Activated CD8-positive, alpha-beta memory T cell treated with anti-CD3 and anti-CD28 coated beads for 4 hours (primary cell): ENCODE measurements around the gene USP30.
A peak's percentile ranks its signal among the peaks of the same experiment; 100 is the strongest.
"Not testable (repeated sequence)": the region's sequence is repeated elsewhere in the genome, so short reads cannot be mapped to it uniquely, and the experiment has no call there.

Experiments
- DNase-seq, 2 donors: peaks; one replicate each; pipeline ENCODE4 v3.0.0-alpha.2; 2020; ENCODE audit warnings: low read depth in 2 of 2

The USP30 gene

DNA sequence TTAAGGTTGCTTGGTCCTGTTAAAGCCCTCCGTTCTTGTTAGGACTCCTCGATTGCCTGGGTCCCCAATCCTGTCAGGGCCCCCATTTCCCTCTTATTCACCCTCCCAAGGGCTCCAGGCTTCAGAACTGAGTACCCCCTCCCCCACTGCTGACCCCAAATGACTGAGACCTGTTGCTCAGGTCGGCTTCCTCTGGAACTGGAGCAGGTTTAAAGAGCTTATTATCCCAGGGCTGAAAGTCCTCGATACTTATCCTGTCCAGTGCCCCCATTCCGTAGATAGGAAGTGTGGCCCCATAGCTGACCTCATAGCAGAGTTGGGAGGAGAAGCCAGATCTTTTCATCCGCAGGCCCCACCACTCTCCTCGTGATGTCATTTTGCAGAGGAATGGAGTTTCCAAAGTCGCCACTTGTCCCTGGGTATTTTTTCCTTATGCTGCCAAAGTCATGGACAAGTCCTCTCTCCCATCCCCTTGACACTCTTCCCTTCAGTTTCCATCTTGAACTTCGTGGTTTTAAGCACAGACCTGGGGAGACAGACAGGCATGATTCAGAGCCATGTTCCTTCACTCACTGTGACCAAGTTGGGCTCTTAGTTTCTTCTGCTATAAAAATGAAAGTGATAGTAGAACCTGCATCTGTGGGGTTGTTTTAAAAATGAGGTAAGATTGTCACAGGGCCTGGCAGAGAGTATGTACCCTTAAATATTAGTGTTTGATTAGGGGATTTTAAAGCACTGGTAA is 1.2 kb downstream of the USP30 start:
- peak in 1 of 2 donors; percentile 2 for DNase-seq

DNA sequence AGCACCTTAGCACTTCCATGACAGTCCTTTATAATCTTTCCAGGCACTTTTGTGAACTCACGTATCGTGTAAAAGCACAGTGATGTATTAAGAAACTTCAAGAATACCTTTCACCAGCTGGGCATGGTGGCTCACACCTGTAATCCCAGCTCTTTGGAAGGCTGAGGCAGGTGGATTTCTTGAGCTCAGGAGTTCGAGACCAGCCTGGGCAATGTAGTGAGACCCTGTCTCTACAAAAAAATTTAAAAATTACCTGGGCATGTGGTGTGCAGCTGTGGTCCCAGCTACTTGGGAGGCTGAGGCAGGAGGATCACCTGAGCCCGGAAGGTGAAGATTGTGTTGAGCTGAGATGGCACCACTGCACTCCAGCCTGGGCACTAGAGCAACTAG is 1.7 kb downstream of the USP30 start:
- DNase-seq, result not testable (repeated sequence)

DNA sequence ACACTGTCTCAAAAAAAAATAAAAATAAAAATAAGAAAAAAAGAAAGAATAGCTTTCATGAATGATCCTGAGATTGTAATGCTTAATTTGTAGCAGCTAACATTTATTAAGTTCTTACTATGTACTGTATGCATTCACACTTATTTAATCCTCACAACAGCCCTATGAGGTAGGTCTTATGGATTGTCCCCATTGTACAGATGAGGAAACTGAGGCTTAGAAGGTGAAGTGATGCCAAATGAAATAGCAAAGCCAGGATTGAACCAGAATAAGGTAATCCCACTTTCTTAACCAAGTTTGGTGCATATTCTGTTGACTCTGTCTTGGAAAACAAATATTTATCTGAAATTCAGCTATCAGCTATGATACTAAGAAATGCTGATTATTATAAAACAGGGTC is 2.1 kb downstream of the USP30 start:
- no peak for DNase-seq

DNA sequence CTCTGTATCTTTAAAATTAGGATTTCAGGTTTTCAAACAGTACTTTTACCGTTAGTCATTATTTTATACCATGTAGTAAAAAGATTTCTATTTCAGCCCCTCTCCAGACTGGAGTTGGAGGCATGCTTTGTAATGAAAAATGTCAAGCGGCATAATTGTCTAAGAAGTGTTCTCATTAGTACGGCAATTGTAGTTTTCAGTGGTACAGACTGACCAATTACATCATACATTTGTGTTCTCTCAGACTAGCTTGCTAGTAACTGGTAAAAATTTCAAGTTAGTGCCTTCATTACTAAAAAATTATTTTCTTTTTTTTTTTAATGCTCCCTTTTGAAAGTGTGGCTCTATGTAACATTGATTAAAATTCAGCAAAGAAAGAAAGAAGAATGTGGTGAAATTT is 4.5 kb downstream of the USP30 start:
- DNase-seq, result no peak

DNA sequence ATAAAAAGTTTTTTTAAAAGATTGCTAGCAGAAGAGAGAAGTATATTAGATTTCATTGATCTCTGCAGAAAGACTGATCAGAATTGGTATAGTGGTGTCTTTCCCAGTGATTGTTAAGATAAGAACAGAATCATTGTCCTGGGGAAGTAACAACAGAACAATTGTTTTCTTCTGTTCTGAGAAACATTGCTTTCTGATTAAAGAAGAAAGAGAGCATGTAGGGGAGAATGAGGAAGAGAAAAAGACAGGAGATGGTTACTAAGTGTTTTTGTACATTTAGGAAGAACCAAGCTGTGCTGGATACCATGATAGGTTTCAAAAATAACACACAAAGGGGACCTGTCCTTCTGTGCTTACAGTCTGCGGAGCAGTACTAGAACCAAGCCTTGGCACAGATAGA is 5.0 kb downstream of the USP30 start:
- DNase-seq, result no peak

DNA sequence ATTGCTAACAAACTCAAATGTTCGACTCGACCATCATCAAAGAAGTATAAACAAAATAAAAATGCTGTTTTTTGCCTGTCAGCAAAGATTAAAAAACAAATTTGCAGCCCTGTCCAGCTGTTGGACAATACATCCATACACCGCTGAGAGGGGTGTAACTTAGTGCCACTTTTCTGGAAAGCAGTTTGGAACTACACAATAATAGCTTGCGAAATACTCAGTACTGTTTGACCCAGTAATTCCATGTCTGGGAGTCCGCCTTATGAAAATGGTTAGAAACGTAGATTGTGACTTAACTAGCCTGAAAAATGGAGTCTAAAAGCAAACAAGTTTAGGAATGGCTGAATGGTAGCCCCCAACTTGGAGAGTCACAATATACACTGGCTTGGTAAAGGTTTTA is 6.4 kb downstream of the USP30 start:
- no peak for DNase-seq

DNA sequence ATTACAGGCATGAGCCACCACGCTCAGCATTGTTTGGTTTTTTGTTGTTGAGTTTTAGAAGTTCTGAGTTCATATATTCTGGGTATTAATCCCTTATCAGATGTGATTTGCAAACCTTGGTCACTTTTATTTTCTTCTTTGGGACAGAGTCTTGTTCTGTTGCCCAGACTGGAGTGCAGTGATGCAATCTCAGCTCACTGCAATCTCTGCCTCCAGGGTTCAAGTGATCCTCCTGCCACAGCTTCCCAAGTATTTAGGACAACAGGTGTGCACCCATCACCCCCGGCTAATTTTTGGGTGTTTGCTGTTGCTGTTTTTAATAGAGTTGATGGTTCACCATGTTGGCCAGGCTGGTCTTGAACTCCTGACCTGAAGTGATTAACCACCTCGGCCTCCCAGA is 11.8 kb downstream of the USP30 start:
- no peak for DNase-seq

DNA sequence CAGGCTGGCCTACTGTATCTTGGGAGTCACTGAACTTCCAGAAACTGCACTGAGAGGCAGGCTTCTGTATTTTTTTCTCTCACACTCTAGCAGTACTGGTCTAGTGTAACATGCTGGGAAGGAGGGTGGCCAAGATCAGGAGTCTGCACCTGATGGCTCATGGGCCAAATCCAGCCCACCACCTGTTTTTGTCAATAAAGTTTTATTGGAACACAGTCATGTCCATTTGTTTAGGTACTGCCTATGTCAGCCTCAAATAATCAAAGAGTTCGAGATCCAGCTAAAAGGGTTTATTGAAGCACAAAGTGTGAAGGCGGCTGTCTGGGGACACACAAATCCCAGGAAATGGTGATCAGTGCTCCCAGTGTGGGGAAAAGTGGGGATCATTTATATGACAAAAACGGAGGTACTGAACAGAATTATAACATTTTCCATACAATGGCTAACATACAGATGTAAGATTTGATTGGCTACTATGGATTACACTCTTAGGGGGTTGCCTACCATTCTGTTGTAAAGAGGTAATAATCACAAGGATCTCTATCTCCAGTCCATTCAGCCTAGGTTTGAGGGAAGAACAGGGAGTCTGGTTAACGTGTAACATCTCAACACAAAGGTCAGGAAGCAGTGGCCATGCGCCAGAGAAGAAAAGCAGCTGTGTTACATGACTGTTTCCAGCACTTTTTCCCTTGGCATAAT is 12.9 kb downstream of the USP30 start:
- DNase-seq, result no peak

DNA sequence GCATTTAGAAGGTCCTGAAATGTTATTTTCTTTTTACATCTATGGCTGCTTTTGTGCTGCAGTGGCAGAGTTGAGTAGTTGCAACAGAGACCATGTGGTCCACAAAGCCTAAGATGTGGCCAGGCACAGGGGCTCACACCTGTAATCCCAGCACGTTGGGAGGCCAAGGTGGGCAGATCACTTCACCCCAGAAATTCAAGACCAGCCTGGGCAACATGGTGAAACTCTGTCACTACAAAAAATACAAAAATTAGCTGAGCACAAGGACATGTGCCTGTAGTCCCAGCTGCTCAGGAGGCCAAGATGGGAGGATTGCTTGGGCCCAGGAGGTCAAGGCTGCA is 13.4 kb downstream of the USP30 start:
- DNase-seq, result no peak

DNA sequence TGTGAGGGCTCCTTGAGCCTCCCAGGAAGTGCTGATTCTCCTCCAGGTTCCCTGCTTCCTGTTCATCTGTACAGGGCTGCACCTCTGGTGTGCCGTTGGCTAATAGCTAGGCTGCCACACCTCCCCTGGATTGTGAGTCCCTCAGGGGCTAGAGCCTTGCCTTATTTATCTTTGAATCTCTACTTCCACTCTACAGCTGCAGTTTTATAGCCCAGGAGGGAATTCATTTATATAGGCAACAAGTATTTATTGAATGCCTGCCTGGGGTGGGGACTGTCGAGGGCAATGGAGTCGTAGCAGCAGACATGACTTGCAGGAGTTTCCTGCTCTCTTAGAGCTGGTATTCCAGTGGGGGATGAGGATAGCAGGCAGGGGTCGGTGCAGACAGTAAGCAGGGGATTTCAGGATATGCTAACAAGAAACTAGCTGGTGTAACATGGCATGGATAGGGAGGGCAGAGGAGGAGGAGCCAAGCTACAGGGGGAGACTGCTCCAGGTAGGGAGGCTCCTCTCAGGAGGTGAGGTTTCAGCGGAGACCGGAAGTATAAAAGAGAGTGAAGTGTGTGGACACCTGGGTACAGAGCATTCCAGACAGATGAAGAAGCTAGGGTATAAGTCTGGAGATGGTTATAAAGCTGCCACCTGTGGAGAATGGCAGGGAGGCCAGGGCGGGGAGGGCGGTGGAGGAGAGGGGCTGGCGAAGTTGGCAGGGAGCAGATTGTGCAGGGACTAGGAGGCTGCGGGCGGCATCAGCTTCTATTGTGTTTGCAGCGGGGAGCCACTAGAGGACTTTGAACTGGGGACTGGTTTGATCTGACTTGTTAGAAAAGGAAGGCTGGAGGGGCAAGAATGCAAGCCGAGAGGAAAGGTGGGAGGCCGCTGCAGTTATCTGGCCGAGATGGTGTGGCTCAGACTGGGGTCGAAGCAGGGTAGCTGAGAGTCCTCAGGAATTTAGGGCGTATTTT is 17.2 kb downstream of the USP30 start:
- no peak for DNase-seq

DNA sequence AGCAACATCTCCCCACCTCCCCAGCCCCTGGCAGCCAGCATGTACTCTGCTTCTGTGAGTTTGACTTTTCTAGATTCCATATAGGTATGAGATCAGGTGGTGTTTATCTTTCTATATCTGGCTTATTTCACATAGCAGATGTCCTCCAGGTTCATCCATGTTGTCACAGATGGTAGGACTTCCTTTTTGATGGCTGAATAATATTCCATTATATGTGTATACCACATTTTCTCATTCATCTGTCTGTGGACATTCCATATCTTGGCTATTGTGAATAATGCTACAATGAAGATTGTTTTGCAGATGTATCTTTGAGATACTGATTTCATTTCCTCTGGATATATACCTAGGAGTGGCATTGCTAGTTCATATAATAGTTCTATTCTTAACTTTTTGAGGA is 22.5 kb downstream of the USP30 start:
- DNase-seq, result no peak

DNA sequence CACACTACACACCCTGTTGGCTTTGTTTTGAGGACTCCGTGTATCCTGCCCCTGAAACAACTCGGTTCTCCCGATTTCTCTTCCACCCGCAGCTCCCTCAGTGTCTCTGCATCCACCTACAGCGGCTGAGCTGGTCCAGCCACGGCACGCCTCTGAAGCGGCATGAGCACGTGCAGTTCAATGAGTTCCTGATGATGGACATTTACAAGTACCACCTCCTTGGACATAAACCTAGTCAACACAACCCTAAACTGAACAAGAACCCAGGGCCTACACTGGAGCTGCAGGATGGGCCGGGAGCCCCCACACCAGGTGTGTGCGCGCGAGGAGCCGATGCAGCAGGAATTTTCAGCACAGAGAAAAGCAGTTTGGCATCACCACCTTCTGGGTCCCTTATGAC is 30.4 kb downstream of the USP30 start:
- no peak for DNase-seq

DNA sequence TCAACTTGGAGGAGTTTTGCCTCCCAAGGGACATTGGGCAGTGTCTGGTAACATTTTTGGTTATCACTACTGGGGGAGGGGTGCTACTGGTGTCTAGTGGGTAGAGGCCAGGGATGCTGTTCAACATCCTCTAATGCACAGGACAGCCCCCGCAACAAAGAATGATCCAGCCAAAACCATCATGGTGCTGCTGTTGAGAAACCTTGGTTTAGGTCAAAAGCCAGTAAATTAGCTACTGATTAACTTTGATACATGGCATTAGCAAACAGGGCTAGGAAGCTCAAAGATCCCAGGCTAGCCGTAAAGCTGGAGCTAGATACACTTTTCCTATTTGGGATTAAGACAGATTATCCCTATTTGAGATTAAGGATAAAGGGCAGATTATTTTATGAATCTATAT is 32.0 kb downstream of the USP30 start:
- no peak for DNase-seq

DNA sequence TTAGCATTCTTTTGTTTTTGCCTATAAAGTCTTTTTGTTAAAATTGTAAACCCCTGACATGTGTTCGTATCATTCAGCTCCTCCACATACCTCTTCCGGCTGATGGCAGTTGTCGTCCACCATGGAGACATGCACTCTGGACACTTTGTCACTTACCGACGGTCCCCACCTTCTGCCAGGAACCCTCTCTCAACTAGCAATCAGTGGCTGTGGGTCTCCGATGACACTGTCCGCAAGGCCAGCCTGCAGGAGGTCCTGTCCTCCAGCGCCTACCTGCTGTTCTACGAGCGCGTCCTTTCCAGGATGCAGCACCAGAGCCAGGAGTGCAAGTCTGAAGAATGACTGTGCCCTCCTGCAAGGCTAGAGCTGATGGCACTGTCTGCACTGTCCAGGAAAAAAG is 33.2 kb downstream of the USP30 start:
- no peak for DNase-seq

DNA sequence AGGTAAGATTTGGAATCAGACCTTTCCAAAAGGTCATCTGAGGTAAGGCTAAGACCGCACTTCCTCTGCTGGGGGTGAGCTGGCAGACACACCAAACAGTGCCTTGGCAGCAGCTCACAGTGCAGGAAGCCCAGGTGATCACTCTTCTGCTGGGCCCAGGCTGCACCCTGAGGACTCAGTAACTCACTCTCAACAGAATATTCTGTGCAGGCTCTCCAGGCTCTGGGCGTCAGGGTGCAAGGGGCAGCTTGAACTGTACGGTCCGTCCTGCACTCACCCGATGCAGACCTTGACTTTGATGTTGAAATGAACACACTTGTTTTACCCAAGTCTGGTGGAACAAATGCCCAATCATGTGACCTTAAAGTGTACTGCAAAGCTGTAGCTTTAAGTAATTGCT is 34.9 kb downstream of the USP30 start:
- no peak for DNase-seq

DNA sequence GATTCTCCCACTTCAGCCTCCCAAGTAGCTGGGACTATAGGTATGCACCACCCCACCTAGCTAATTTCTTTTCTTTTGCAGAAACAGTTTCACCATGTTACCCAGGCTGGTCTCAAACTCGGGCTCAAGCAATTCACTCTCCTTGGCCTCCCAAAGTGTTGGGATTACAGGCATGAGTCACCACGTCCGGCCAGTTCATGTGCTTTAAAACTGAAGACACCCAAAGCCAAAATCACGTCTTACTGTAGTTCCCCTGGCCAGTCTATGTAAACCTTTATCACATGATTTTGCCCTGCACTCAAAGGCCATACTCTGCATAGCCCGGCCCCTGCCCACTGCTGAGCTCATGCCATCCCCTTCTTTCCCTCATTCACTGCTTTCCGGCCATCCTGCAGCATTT is 36.4 kb downstream of the USP30 start:
- no peak for DNase-seq

DNA sequence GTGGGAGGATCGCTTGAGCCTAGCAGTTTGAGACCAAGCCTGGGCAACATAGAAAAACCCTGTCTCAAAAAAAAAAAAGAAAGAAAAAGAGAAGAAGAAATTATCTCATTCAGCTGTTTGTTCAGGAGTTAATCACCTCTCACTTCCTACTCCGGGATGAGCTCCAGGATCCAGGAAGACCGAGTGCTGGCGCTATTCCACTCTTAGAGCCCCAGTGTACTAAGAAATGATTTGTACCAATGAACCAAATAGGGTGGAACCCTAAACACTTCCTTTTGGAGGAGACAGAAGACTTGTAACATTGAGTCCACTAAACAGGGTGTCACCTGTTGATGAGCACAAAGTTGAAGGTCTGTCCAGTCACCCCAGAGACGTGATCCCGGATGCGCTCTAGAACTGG is 37.3 kb downstream of the USP30 start:
- DNase-seq, result no peak

DNA sequence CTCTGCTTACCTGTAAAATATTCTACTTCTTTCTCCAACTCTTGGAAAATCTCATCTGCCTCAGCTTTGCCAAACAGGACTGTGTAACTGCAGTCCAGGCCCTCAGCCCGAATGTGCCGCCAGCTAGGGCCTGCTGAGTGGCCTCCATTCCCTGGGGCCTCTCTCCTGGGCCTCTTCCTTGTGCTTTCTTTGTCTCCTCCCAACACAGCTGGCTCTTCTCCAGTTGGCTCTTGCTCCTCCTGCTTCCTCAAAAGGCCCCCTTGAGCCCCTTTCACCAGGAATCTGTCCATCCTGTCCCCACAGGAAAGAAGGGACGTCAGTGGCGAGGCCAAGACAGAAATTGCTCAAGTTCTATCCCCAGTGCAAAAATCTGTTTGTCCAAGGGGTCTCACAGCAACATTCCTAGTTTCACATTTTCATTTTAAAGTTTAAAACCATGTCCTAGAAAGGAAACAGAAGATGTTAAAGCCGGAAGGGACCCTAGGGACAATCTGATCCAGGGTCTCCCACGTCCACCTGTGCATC is 40.2 kb downstream of the USP30 start:
- no peak for DNase-seq

DNA sequence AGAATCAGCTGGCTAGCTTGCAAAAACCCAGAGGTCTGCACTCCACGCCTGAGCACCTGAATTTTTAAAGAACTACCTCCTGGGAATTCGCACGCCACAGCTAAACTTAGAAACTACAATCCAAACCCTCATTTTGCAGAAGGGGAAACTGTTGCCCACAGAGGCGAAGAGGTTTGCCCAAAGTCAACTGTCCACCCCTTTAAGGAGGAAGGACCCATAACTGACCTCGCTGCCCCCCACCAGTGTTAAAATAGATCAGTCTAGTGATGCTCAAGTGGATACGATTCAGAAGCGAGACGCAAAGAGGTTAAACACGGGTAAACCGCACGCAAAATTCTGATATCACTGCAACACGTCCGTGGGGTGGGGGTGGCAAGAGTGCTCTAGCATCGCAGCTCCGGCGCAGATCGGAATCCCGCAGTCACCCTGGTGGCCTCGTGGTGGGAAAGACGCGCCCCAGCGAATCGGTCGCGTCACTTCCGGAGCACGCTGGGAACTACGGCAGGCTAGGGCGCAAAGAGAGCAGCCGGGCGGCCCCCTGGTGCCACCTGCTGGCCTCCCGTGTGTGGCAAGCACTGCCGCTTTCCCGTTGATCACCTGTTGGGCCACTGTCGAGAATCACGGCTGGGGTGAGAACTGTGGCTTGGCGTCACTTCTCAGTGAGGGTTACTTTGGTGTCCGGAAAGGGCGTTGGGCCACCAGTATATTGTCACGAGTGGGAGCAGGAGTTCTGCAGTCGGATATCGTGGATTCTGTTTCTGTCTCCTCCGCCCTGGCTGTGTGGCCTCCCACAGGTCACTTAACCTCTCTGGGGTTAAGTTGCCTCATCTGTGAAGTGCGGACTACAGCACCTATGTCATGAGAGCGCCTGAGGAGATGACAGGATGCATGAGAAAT is 40.9 kb downstream of the USP30 start, which contains the start of gene ALKBH2:
TSS of gene ALKBH2 (minus strand) at position 451 of the 897 bp plus-strand sequence. CDS start 686 bp downstream, outside the sequence.
- DNase-seq, result peak; percentile 87 to 92

DNA sequence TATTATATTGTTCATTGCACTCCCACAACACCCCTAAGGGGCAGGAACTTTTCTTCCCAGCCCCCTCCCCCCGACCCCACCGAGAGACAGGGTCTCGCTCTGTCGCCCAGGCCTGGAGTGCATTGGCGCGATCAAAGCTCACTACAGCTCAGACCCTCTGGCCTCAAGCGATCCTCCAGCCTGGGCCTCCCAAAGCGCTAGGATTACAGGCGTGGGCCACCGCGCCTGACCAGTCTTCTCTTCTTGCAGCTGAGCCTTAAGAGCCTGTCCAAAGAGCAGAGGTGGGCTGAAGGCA is 44.7 kb downstream of the USP30 start:
- DNase-seq, result no peak

DNA sequence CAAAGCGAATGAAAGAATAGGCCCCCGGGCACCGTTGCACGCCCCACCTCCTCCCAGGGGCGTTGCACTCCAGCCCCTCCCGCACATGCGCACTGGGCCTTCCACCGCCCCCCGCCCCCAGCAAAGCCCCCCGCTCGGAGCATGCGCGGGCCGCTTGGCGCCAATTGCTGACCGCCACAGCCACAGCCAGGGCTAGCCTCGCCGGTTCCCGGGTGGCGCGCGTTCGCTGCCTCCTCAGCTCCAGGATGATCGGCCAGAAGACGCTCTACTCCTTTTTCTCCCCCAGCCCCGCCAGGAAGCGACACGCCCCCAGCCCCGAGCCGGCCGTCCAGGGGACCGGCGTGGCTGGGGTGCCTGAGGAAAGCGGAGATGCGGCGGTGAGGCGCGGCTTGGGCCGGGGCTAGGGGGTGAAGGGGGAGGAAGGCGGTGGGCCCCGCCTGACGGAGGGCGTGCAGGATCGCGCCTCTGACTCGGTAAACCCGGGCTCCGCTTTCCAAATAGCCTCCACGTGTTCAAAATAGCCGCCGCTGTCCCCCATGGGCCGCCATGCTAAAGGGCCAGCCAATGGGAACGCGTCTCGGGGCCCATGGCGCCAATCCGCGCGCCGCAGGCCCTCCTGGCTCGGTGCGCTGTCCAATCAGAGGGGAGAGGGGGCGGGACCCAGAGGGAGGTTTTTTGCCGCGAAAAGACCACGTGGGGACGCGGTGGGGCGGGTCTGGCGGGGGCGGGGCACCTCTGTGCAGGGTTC is 45.2 kb downstream of the USP30 start, which contains the start of gene UNG:
TSS of gene UNG (plus strand) at position 163 of the 748 bp plus-strand sequence. CDS start at position 246, 83 bp downstream.
- DNase-seq, result peak; percentile 94 to 95
